GM18499 (cell line): ENCODE results near the gene VPS18.

Source experiments
- ATAC-seq: cut with Tn5 transposase; IDR thresholded peaks from one replicate; pipeline ENCODE4 v1.9.1; 2021; ENCODE audit warnings: moderate number of reproducible peaks; ENCODE audit not compliant: insufficient read depth, unreplicated experiment

Gene VPS18

DNA sequence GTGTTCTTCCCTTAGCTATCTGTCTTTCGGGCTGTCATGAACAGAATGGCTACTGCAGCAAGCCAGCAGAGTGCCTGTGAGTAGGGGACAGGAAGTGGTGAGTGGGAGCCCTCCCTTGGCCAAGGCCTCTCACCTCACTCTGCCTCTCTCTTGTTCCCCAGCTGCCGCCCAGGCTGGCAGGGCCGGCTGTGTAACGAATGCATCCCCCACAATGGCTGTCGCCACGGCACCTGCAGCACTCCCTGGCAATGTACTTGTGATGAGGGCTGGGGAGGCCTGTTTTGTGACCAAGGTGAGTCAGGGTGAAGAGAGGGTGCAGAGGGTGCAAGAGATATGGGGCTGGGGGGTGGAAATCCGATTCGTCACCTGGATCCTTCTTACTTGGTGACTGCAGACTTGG, 37.9 kb downstream of the VPS18 start:
- no peak for ATAC-seq

DNA sequence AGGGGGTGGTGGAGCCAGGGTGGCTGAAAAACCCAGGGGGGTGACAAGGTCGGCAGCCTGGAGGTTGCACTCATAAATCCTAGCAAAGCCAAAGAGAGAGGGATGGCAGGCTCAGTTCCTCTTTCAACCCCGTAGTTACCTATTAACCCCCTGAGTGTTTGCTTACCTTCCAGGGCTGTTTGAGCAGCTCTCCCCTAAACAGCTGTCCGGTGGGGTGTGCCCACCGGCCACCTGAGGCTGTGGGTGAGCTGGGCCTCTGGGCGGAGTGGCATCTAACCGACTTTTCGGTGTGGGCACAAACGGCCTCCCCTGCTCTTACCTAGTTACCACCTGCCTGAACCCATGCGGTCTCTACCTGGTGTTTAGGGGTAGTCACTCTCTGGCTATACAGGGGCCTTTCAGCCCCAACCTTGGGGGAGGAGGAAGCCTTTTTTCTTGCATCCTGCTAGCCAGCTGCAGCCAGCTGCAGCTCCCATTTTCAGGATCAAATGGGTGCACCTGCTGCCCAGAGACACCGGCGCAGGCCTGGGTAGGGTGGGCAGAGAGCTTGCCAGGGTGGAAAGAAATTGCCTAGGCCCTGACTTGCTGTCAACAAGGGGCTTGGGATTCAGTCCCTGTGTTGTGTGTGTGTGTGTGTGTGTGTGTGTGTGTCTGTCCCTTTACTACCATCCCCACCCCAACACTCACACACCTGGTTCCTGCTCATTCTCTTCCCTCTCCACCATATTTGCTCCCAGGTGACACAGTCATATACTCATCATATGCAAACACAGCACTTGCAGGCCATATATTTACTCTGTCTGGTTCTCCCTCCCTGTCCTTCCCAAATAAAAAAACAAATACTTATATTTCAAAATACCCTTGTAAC, 38.6 kb downstream of the VPS18 start:
- no peak for ATAC-seq

DNA sequence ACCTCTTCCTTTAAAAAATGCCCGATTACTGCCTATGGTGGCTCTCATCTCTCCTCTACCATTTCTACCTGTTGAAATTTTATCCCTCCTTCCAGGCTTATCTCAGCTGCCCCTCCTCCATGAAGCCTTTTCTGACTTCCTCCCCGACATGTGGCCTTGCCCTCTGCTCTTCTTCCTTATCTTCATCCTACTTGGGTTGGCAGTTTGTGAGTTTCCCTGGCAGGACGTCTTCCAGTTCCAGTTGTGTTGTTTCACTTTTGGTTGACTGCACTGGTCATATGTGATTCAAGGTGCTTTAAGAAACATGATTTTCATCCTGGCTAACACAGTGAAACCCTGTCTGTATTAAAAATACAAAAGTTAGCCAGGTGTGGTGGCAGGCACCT, 39.3 kb downstream of the VPS18 start:
- no peak for ATAC-seq

DNA sequence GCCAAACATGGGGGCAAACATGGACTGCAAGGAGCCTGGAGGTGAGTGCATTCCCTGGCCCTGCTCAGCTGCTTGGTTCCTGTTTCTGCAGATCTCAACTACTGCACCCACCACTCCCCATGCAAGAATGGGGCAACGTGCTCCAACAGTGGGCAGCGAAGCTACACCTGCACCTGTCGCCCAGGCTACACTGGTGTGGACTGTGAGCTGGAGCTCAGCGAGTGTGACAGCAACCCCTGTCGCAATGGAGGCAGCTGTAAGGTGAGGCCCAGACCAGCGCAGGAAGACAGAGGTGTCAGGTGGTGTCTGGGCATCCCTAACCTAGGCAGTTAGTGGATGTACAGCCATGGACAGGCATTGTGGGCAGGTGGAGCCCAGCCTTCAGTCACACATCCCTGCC, 40.2 kb downstream of the VPS18 start:
- no peak for ATAC-seq

DNA sequence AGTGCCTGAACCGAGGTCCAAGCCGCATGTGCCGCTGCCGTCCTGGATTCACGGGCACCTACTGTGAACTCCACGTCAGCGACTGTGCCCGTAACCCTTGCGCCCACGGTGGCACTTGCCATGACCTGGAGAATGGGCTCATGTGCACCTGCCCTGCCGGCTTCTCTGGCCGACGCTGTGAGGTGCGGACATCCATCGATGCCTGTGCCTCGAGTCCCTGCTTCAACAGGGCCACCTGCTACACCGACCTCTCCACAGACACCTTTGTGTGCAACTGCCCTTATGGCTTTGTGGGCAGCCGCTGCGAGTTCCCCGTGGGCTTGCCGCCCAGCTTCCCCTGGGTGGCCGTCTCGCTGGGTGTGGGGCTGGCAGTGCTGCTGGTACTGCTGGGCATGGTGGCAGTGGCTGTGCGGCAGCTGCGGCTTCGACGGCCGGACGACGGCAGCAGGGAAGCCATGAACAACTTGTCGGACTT, 42.0 kb downstream of the VPS18 start:
- no peak for ATAC-seq

DNA sequence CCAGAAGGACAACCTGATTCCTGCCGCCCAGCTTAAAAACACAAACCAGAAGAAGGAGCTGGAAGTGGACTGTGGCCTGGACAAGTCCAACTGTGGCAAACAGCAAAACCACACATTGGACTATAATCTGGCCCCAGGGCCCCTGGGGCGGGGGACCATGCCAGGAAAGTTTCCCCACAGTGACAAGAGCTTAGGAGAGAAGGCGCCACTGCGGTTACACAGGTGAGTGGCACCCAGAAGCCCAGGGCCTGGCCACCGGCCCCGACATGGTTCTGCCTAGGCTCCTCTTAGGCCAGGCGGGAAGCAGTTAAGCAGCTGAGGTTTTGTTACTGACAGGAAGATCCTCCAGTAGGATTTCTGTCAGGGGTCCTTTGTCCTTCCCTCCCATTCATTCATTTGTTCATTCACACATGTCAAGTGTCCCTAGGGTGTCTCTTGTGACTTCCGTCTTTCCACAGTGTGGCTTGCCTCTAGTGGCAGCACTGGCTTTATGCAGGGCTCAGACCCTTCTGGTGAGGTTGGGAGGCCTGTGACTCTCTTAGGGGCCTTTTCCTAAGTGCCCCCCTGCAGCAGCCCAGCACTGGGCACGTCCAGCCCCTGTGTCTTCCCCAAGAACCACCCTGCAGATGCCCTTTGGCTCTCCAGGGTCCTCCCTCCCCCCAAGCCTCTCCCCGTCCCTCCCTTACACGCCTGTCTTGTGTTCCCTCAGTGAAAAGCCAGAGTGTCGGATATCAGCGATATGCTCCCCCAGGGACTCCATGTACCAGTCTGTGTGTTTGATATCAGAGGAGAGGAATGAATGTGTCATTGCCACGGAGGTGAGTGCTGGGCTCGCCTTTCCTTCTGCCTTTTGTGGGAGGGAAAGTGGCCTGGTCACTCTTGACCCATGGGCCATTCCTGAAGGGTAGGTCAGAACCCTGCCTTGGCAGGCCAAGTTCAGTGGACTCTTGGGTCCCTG, 42.7 kb downstream of the VPS18 start:
- ATAC-seq, result no peak

DNA sequence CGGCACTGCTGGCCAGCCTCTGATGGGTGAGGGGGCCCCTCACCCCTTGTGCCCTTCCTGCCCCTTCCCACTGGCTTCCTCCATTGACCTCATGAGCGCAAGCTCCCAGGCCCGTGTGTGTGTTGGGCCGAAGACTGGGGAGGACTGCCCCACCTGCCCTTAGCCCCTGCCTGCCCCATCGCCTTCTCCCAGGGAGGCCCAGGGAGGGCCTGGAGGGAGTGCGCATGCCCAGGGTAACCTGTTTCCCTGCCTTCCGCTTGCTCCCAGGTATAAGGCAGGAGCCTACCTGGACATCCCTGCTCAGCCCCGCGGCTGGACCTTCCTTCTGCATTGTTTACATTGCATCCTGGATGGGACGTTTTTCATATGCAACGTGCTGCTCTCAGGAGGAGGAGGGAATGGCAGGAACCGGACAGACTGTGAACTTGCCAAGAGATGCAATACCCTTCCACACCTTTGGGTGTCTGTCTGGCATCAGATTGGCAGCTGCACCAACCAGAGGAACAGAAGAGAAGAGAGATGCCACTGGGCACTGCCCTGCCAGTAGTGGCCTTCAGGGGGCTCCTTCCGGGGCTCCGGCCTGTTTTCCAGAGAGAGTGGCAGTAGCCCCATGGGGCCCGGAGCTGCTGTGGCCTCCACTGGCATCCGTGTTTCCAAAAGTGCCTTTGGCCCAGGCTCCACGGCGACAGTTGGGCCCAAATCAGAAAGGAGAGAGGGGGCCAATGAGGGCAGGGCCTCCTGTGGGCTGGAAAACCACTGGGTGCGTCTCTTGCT, 43.7 kb downstream of the VPS18 start:
- ATAC-seq, result no peak

DNA sequence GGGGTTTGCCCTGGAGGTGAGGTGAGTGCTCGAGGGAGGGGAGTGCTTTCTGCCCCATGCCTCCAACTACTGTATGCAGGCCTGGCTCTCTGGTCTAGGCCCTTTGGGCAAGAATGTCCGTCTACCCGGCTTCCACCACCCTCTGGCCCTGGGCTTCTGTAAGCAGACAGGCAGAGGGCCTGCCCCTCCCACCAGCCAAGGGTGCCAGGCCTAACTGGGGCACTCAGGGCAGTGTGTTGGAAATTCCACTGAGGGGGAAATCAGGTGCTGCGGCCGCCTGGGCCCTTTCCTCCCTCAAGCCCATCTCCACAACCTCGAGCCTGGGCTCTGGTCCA, 44.3 kb downstream of the VPS18 start:
- no peak for ATAC-seq

DNA sequence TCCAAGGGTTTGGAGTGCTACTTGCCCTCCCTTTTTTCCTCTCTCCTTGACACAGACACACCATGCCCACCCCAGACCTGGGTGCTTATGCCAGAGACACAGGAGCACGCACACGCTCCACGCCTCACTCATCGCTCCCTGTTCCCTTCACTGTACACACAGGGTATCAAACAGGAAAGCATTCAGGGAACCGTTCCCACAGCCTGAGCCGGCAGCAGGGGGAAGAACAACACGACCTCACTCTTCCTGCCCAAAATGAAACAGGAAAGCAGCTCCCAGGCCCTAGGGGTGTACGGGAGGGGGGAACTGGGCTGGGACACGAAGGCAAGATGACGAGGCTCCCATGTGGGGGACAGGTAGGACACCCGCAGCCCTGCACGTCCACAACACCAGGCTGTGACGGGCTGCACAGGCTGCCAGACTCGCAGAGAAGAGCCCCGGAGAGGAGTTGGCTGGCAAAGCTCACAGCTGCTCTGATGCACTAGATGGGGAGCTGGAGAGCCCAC, 46.1 kb downstream of the VPS18 start:
- no peak for ATAC-seq

DNA sequence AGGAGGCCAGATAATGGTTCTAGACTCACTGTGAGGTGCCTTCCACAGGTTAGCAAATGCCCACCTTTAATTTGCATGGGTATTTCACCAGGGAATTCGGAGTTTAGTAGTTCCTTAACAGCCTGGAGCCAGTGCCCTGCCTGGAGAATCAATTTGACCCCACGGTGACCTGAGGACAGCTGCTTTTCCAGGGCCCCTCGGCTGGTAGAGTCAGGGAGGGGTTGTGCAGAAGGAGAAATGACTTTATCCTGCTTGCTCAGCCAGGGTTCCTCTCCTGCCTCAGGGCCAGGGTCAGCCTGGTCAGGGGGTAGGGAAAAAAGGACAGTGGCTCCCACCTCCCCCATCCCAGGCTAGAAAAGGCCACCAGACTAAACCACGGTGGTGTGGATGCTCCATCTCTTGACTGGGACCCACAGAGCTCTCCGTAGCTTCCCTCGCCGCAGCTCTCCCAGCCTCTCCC, 46.8 kb downstream of the VPS18 start:
- ATAC-seq, result no peak

DNA sequence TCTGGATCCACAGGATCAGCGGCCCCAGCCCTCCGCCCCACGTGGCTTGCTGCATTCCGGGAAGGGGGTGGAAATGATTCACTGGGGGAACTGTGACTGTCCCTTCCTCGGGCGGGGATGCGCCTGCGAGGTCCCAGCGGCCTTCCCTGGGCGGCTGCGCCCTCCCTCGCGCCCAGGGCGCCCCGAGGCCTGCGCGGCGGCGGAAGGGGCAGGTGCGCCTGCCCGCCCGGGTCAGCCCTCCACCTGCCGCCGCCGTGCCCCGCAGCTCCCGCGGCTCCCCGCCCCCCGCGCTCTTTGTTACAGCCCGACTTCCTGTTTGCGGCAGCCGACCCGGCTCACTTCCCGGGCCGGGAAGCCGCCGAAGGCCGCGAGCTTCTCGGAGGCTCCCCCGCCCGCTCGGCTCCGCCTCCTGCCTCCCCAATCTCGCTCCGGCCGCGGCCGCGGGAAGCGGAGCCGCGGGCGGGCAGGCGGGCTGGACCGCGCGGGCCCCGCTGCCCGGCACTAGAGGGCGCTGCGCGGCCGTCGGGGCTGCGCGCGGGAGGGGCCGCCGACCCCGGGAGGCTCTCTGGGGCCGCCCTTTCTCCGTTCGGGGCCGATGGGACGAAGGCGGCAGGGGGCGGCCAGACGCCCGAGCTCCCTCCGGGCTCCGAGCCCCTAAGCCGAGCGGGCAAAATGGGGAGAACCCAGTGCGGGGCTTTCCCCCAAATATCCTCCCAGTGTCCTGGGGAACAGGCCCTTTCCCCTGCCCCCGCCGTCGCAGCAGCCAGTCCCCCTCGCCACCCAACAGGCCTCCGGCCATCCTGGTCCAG, 47.5 kb downstream of the VPS18 start:
- no peak for ATAC-seq

DNA sequence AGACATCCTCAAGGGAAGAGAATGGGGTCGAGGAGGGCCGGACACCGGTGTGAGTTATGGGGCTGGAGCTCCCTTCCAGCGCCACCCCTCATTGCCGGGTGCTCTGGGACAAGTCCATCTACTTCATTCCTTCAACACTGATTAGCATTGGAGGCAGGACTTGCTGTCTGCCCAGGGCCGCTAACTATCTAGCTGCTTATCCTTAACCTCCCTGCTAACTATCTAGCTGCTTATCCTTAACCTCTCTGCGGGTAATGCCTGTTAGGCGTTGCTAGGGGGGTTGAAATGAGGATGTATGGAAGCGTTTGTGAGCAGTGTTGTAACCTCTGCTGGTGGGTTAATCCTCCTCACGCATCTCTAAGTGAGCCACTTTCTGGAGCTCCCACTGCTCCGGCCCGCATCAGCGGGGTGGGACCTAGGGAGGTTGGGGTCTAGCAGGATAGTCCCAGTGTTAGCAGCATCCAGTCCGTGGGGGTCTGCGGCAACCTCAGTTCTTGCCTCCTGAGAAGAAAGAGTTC, 48.1 kb downstream of the VPS18 start:
- ATAC-seq, result no peak

DNA sequence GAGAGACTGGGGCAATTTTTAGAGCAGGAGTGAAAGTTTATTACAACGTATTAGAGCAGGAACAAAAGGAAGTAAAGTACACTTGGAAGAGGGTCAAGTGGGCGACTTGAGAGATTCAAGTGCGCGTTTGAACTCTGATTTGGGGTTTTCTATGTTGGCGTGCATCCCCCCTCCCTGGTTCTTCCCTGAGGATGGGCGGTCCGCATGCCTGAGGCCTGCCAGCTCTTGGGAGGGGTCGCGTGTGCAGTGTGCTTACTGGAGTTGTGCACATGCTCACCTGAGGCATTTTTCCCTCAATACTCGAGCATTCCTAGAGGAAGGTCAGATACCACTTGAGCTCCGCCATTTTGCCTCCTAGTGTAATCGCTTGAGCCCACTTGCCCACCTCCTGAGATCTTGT, 48.6 kb downstream of the VPS18 start:
- no peak for ATAC-seq

DNA sequence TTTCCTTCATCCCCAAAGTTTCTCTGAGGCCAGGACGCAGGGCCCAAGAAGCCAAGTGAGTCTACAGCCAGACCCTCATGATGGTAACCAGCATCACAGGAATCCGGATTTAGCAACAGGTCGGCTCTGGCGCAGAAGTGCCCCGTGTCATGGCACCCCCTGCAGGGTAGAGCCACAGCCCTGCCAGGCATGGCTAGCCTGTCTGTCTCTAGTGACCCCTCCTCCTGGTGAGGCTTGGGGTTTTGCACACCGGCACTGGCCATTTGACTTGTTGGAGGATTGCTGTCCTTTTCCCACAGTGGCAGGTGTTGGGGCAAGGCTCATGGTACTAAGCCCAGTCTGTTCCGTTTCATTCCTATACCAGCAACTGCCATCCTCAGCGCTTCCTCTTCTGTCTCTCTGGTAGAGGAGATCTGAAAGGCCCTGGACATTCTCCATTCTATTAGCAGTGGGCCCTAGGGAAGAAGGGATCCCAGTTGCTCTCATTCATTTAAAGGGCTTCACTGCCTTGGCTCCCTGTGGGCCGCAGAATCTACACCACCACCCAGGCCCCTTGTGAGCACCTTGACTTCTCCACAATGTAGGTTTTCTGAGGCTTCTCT, 49.6 kb downstream of the VPS18 start:
- ATAC-seq, result no peak

DNA sequence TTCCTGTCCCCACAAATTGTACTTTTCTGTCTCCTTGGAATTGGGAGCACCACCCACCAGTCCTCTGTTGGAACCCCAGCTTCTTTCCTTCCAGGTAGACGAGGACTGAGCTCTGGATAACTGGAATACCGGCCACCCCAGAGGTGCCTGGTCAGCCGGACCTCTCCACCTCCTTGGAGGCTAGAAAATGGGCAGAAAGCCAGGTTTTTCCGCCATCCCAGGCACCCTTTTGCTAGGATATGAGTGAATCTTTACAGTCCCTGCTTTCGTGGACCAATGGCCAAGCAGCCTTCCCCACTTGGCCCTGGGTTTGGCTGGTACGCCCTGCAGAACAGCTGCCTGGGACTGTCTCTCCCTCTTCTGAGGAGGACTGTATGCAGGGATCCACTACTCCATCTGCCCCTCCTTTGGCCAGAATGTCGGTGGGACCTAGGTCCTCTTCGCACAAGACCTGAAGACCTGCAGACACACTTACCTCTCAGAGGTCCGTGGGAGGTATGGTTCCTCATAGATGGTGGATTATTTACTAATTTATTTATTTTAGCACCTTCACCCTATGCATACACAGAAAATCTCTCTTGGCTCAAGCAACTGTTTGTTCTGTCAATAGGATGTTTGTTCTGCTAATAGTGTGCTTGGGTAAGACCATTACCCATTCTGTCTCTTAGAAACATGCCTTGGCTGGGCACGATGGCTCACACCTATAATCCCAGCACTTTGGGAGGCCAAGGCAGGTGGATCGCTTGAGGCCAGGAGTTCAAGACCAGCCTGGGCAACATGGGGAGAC, 50.5 kb downstream of the VPS18 start:
- no peak for ATAC-seq

DNA sequence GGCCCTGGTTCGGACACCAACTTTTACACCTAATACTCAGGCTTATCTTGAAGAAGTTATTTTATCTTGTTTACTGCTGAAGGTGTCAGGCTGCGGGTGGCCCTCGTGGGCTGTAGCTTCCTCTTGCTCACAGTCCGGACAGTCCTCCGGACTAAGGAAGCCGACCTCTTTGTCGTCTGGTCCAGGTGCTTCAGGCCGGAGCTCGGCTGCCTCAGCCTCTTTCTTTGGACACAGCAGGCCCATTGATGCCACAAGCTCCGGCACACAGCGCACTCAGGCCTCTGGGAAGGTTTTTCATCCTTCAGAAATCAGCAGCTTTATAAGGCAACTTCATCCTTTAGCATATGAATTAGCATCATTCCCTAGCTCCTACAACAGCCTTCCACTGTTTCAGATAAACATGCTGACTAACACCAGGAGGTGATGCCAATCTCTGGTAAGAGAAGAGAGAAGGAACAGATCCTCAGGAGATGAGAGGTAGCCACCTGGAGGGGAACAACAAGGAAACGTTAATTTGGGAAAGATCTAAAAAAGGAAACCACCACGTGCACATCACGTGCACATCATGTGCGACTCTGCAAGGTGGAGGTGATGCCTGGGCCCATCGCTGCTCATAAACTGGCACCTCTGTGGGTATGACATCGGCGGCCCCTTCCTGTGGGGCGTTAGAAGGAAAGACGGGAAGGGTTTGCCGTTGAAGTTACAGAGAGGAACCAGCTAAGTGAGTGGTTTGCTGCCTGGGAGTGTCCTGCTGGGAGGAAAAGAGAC, 54.6 kb downstream of the VPS18 start:
- ATAC-seq, result no peak

DNA sequence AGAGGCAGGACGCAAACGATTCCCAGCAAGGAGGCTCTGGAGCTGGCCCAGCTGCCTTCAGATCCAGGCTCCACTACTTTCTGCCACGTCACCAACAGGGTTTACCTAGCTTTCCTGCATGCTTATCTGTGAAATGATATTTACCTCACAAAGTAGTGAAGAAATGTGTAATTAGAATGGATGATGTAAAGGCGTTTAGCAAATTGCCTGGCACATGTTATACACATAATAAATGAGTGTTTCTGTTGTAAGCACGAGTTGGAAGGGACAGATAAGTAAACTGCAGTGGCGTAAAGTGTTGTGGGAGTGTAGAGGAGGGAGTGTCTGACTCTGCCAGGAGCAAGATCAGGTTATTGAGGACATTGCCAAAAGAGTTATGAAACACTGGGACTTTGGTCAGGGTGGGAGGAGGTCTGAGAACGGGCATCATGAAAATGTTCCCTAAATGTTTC, 55.5 kb downstream of the VPS18 start:
- no peak for ATAC-seq
